GM10248 (cell line): ENCODE measurements around the gene ZSWIM5.
"Not testable (repeated sequence)": the region's sequence is repeated elsewhere in the genome, so short reads cannot be mapped to it uniquely, and the experiment has no call there.

Experiments used
- CTCF ChIA-PET: fragments of 300-600 bp; sonication (Branson Sonifier 250); formaldehyde crosslinking; extraction: SDS; loops from one replicate; lab custom pipeline; 2021; ENCODE audit warnings: antibody characterized with exemption; lab: Yijun Ruan, JAX
- POLR2A ChIA-PET: fragments of 350-650 bp; sonication (Branson Sonifier 250); formaldehyde crosslinking; extraction: SDS; loops from one replicate; lab custom pipeline; 2020; ENCODE audit warnings: antibody characterized with exemption; lab: Yijun Ruan, JAX
- DNase-seq: peaks from one replicate; pipeline ENCODE4 v3.0.0; 2012; ENCODE audit errors: extremely low spot score
- TF ChIP-seq, protein P1 (sequence below): IDR thresholded peaks from 2 replicates; pipeline ENCODE4 v1.5.1; 2012; ENCODE audit warnings: mild to moderate bottlenecking, low read depth; ENCODE audit errors: extremely low read depth, missing control alignments, control extremely low read depth

ZSWIM5 gene

DNA sequence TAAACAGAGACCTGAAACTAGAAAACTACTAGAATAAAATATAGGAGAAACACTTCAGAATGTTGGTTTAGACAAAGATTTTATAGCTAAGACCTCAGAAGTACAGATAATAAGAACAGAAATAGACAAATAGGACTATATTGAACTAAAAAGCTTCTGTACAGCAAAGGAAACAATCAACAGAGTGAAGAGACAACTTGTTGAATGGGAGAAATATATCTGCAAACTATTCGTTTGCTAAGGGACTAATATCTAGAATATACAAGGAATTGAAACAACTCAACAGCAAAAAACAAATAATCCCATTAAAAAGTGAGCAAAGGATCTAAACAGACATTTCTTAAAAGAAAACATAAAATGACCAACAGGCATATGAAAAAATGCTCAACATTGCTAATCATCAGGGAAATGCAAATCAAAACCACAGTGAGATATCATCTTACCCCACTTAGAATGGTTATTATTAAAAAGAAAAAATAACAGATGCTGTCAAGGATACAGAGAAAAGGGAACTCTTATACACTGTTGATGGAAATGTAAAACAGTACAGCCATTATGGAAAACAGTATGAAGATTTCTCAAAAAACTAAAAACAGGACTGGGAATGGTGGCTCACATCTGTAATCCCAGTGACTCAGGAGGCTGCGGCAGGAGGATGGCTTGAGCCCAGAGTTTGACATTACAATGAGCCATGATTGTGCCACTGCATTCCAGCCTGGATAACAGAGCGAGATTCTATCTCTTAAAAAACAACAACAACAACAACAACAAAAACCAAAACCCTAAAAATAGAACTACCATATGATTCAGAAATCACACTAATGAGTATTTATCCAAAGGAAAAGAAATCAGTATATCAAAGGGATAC lies 37.3 kb upstream of the ZSWIM5 start:
- POLR2A ChIA-PET = no interaction called here
- TF ChIP-seq, protein P1, sequence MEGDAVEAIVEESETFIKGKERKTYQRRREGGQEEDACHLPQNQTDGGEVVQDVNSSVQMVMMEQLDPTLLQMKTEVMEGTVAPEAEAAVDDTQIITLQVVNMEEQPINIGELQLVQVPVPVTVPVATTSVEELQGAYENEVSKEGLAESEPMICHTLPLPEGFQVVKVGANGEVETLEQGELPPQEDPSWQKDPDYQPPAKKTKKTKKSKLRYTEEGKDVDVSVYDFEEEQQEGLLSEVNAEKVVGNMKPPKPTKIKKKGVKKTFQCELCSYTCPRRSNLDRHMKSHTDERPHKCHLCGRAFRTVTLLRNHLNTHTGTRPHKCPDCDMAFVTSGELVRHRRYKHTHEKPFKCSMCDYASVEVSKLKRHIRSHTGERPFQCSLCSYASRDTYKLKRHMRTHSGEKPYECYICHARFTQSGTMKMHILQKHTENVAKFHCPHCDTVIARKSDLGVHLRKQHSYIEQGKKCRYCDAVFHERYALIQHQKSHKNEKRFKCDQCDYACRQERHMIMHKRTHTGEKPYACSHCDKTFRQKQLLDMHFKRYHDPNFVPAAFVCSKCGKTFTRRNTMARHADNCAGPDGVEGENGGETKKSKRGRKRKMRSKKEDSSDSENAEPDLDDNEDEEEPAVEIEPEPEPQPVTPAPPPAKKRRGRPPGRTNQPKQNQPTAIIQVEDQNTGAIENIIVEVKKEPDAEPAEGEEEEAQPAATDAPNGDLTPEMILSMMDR = no peak
- DNase-seq = no peak
- CTCF ChIA-PET = no interaction called here

DNA sequence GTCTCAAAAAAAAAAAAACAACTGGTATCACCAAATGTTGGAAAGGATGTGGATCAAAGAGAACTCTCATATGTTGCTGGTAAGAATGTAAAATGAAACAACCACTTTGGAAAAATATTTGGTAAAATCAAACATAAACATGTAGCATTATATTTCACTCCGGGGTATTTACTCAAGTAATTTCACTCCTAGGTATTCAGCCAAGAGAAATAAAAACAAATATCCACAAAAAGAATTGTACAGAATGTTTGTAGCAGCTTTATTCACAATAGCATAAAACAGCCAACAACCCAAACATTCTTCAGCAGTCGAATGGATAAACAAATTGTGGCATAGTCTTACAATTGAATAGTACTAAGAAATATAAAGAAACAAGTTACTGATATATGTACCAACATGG lies 32.4 kb upstream of the ZSWIM5 start:
- POLR2A ChIA-PET = no interaction called here

DNA sequence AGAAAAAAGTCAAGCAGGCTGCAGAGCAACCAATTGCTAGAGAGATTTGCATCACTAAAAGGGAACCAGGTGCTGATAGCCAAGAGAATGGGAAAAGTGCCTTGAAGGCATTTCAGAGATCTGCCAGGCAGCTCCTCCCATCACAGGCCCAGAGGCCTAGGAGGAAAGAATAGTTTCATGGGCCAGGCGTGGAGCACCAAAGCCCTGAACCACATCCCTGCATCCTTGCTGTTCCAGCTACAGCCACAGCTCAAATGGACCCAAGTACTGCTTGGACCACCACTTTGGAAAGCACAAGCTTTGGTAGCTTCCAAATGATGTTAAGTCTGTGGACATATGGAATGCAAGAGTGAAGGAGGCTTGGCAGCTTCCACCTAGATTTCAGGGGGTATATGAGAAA lies 29.7 kb upstream of the ZSWIM5 start:
- no peak for DNase-seq
- ChIA-PET POLR2A (no interaction called here), CTCF (interaction anchor here (1.5 kb wide), 1 partner anchor 21 kb away, joined by 3 read pairs; no protein-coding TSS in a partner anchor)
- TF ChIP-seq, protein P1 = no peak

More for the DNA sequence above, 32.4 kb upstream of the ZSWIM5 start:
- TF ChIP-seq, protein P1 = no peak
- CTCF ChIA-PET = no interaction called here
- no peak for DNase-seq

DNA sequence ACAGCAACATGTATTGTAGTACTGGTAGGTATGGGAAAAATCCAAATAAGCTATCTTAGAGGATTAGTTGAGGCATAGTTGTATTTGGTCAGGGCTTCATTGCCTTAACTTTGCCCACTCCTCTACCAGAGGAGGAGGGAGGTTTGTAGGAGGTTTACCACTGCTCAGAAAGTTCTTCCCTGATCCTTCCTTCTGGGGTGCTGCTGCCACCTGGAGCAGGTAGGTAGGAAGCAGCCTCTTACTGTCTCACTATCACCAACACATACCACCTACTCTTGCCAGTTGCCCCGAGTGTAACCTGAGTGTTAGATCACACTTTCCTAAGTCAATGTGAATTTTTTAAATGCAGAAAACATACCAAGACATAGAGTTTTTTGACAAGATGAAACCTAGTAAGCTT lies 24.1 kb upstream of the ZSWIM5 start:
- DNase-seq = no peak
- ChIA-PET POLR2A (no interaction called here), CTCF (interaction anchor here (1.1 to 1.8 kb wide), 2 partner anchors 33 to 216 kb away, joined by 3 to 6 read pairs; no protein-coding TSS in a partner anchor)
- TF ChIP-seq, protein P1 = no peak

DNA sequence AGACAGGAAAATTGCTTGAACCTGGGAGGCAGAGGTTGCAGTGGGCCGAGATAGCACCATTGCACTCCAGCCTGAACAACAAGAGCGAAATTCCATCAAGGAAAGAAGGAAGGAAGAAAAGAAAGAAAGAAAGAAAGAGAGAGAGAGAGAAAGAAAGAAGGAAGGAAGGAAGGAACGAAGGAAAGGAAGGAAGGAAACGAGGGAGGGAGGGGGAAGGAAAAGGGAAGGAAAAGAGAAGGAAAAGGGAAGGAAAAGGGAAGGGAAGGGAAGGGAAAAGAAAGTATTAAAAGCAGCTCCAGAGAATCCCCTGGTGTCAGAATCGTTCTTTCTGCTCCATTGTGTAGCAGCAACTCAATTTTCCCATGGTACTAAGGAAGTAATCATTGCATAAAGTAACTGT lies 19.2 kb upstream of the ZSWIM5 start:
- no peak for DNase-seq
- ChIA-PET CTCF (interaction anchor here (1.0 kb wide), 1 partner anchor 73 kb away, joined by 3 read pairs; no protein-coding TSS in a partner anchor), POLR2A (no interaction called here)
- TF ChIP-seq, protein P1 = no peak

DNA sequence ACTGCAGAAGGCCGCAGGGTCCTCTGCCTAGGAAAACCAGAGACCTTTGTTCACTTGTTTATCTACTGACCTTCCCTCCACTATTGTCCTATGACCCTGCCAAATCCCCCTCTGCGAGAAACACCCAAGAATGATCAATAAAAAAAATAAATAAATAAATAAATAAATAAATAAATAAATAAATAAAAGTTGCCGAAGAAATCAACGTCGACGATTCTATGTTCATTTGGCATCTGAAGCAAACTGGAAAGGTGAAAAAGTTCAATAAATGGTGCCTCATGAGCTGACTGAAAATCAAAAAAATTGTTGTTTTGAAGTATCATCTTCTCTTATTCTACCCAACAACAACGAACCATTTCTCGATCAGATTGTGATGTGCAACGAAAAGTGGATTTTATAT lies 17.3 kb upstream of the ZSWIM5 start:
- CTCF ChIA-PET, POLR2A ChIA-PET: not testable (repeated sequence)

DNA sequence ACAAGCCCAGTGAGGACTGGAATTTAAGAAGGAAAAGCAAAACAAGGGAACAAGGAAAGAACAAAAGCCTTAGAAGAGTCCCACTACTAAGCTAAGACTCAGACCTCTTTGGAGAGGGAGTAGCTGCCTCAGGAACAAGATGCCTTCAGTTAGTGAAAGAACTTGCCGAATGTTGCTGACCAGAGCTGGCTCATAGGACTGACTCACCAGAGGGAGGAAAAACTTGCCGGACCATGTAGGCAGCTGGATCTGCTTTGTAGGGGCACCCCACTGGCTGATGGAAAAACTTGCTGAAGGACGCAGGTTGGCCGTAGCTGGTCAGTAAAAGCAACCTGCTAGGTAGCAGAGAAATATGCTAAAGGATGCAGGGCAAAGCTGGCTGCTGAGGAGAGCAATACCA lies 15.3 kb upstream of the ZSWIM5 start:
- CTCF ChIA-PET = interaction anchor here (1.3 kb wide), 1 partner anchor 11 kb away, joined by 4 read pairs; no protein-coding TSS in a partner anchor
- POLR2A ChIA-PET = interaction anchor here (0.6 kb wide), 1 partner anchor 34 kb away, joined by 3 read pairs; no protein-coding TSS in a partner anchor
- TF ChIP-seq, protein P1 = no peak
- DNase-seq = no peak

More for the DNA sequence above, 17.3 kb upstream of the ZSWIM5 start:
- DNase-seq = not testable (repeated sequence)
